Measurements from ENCODE around the gene TCF3. TPM values are rescaled to one million over a fixed set of nuclear protein-coding genes. Genes with fewer than 3 reads are reported as not detected.

Gene TCF3
- total and polyA plus RNA-seq, 11 donors: 13.2 to 40.2 (median 22.3) TPM

DNA sequence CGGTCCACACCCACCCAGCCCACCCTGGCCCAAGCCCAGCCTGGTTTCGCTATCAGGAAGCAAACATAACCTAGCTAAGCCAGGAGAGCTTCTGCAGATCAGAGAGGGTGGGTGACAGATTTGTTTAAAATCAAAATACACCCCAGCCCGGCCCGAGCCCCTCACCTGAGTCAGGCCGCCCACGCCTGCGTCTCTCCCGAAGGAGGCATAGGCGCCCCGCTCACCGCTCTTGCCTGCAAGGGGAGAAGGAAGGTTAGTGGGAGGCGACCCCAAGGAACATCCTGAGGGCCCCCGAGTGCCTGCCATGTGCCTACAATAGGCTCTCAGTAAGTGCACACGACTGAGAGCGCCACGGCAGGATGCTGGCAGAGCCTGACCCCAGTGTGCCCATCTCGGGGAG lies 25.2 kb downstream of the TCF3 start:
- H3K4me1 ChIP-seq: no peaks in the 10 kb centered on the region
- H3K27ac ChIP-seq: no peak overlapping the region
- no peak for TF ChIP-seq POLR2A (IDR thresholded peaks at IDR 0.05)
- no peak for DNase-seq
- 91 to 95% (median 93%) methylated on average over 15 to 17 of the region's 17 CpGs for WGBS, 4 donors
- intact Hi-C loops (cut with DNase I): no loop called here
- no peaks in the 10 kb centered on the region for H3K27me3 ChIP-seq
- H3K4me3 ChIP-seq: no peak overlapping the region
- ATAC-seq: no peak
- peaks cover 0 to 39% (median 19%) of the 10 kb centered on the region in 9 donors for H3K36me3 ChIP-seq
- no peaks in the 10 kb centered on the region for H3K9me3 ChIP-seq

DNA sequence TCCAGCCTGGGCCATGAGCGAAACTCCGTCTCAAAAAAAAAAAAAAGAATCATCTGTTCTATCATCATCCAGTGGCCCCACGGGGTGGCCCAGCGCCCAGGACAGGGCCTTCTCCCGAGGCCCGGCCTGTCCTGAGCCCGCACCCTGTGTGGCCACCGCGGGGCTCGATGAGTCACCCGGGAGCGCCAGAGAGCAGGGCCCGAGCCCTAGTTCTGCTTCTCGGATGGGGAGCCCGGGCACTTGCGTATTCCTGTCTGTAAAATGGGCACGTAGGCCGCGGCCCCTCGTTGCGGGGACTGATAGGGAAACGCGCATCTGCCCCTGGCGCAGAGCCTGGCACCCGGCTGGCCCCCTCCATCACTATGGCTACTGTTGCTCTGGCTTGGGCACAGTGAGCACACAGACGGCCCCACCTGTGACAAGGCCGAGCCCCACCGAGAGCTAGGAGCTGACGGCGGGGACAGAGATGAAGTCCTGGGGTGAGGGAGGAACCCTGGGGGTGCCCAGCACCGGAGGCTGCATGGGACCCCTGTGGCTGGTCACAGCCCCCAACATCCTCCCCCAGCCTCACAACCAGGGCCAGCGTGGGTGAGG lies 25.9 kb downstream of the TCF3 start:
- DNase-seq (no peak), ATAC-seq (no peak)
- no peak for TF ChIP-seq POLR2A (IDR thresholded peaks at IDR 0.05)
- TF ChIP-seq, protein P1, sequence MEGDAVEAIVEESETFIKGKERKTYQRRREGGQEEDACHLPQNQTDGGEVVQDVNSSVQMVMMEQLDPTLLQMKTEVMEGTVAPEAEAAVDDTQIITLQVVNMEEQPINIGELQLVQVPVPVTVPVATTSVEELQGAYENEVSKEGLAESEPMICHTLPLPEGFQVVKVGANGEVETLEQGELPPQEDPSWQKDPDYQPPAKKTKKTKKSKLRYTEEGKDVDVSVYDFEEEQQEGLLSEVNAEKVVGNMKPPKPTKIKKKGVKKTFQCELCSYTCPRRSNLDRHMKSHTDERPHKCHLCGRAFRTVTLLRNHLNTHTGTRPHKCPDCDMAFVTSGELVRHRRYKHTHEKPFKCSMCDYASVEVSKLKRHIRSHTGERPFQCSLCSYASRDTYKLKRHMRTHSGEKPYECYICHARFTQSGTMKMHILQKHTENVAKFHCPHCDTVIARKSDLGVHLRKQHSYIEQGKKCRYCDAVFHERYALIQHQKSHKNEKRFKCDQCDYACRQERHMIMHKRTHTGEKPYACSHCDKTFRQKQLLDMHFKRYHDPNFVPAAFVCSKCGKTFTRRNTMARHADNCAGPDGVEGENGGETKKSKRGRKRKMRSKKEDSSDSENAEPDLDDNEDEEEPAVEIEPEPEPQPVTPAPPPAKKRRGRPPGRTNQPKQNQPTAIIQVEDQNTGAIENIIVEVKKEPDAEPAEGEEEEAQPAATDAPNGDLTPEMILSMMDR (IDR thresholded peaks at IDR 0.05): no peak
- Histone ChIP-seq H3K27ac (no peak overlapping the region), H3K36me3 (peaks cover 0 to 39% (median 15%) of the 10 kb centered on the region in 9 donors), H3K9me3 (no peaks in the 10 kb centered on the region), H3K27me3 (no peaks in the 10 kb centered on the region), H3K4me1 (no peaks in the 10 kb centered on the region), H3K4me3 (no peak overlapping the region)
- WGBS, 4 donors: 86 to 95% (median 94%) methylated on average over 13 to 32 of the region's 32 CpGs
- intact Hi-C loops (cut with DNase I): no loop called here

- no peaks in the 10 kb centered on the region for H3K9me3 ChIP-seq
- H3K4me1 ChIP-seq: no peaks in the 10 kb centered on the region
- ATAC-seq: peak in 3 of 4 donors; percentile 17 to 72 (median 29)
- no peak overlapping the region for H3K4me3 ChIP-seq
- H3K36me3 ChIP-seq: peaks cover 0 to 53% (median 19%) of the 10 kb centered on the region in 9 donors
- 71 to 83% (median 76%) methylated on average over 23 of the region's 23 CpGs for WGBS, 4 donors
- intact Hi-C loops (cut with DNase I): no loop called here
- TF ChIP-seq, protein P1 (IDR thresholded peaks at IDR 0.05): peak; percentile 25 to 62 (median 50)
- TF ChIP-seq POLR2A (IDR thresholded peaks at IDR 0.05): no peak
- peak; percentile 30 to 69 (median 49) for DNase-seq
- H3K27ac ChIP-seq: no peak overlapping the region
- no peaks in the 10 kb centered on the region for H3K27me3 ChIP-seq
Measured at GRCh38 chr19:1624458-1624857, 28.0 kb downstream of the TCF3 start.

DNA sequence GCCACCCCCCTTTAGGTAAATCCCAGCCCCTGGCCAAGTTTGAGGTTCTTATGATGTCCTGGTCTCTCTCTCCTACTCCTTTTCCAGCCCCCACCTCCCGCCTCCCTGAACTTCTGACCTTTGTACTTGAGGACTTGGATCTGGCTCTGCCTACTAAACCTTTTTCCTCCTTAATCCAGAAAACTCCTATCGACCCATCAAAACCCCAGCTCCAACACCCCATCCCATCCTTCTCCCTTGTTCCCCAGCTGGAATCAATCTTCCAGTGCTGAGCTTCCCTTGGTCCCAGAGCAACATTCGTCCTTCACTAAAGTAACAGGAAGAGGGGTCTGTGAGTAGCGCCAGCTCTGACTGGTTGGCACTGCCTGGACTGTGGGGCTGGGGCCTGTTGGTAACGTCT lies 29.9 kb downstream of the TCF3 start:
- no peak for TF ChIP-seq POLR2A (IDR thresholded peaks at IDR 0.05)
- TF ChIP-seq, protein P1 (IDR thresholded peaks at IDR 0.05): no peak
- Histone ChIP-seq H3K4me3 (no peak overlapping the region), H3K9me3 (no peaks in the 10 kb centered on the region), H3K27me3 (no peaks in the 10 kb centered on the region), H3K27ac (no peak overlapping the region), H3K4me1 (peaks cover 0 to 11% (median under 1%) of the 10 kb centered on the region in 12 donors), H3K36me3 (peaks cover 0 to 67% (median 28%) of the 10 kb centered on the region in 9 donors)
- intact Hi-C loops (cut with DNase I): no loop called here
- 93 to 95% (median 94%) methylated on average over 5 of the region's 5 CpGs for WGBS, 4 donors
- no peak for DNase-seq
- no peak for ATAC-seq

DNA sequence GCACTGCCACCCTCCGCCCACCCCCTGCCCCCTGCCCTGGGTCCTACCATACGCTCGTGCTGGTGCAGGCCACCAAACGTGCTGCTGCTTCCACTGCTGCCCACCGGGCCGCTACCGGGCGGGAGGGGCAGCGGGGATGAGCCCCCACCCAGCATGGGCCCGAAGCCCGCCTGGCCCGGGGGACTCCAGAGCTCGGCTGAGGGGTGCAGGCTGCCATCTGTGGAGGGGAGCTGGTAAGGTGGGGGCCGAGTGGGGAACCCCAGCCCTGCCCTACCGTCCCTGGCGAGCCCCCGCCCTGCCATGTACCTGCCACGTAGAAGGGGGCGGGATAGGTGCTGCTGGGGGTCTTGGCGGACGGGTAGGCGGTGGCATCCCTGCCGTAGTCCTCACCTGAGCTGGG lies 30.4 kb downstream of the TCF3 start:
- Histone ChIP-seq H3K36me3 (peaks cover 0 to 68% (median 28%) of the 10 kb centered on the region in 9 donors), H3K27me3 (no peaks in the 10 kb centered on the region), H3K4me1 (peaks cover 0 to 15% (median 5%) of the 10 kb centered on the region in 12 donors), H3K4me3 (no peak overlapping the region), H3K27ac (no peak overlapping the region), H3K9me3 (no peaks in the 10 kb centered on the region)
- TF ChIP-seq, protein P1 (IDR thresholded peaks at IDR 0.05): no peak
- no peak for TF ChIP-seq POLR2A (IDR thresholded peaks at IDR 0.05)
- no peak for DNase-seq
- WGBS, 4 donors: 83 to 93% (median 91%) methylated on average over 9 to 23 of the region's 23 CpGs
- no peak for ATAC-seq
- intact Hi-C loops (cut with DNase I): no loop called here
